Measurements from ENCODE around the gene PLCB1.
"Not testable (repeated sequence)": the region's sequence is repeated elsewhere in the genome, so short reads cannot be mapped to it uniquely, and the experiment has no call there.

PLCB1 gene

GRCh38 chr20:8844179-8844578 is 712.1 kb downstream of the PLCB1 start:
- TF ChIP-seq CTCF (conservative IDR thresholded peaks at IDR 0.05) (no peak), ZFX (IDR thresholded peaks at IDR 0.05) (no peak)
- no peak overlapping the region for H3K27ac ChIP-seq

GRCh38 chr20:8849990-8850389 is 717.9 kb downstream of the PLCB1 start:
- no peak overlapping the region for H3K27ac ChIP-seq
- no peak for TF ChIP-seq CTCF (conservative IDR thresholded peaks at IDR 0.05)
- TF ChIP-seq ZFX (IDR thresholded peaks at IDR 0.05) = no peak

GRCh38 chr20:8851446-8851845 is 719.4 kb downstream of the PLCB1 start:
- TF ChIP-seq ZFX (IDR thresholded peaks at IDR 0.05) (no peak), CTCF (conservative IDR thresholded peaks at IDR 0.05) (no peak)
- H3K27ac ChIP-seq = no peak overlapping the region

- not testable (repeated sequence) for H3K27ac ChIP-seq
These were observed 719.9 kb downstream of the PLCB1 start for GRCh38 chr20:8851919-8852318.

- H3K27ac ChIP-seq = not testable (repeated sequence)
These were observed 721.1 kb downstream of the PLCB1 start for GRCh38 chr20:8853211-8853610.

GRCh38 chr20:8853805-8854338 is 721.8 kb downstream of the PLCB1 start:
- H3K27ac ChIP-seq = no peak overlapping the region
- TF ChIP-seq CTCF (conservative IDR thresholded peaks at IDR 0.05) = peak; percentile 90
- TF ChIP-seq ZFX (IDR thresholded peaks at IDR 0.05) = no peak

- H3K27ac ChIP-seq = no peak overlapping the region
- TF ChIP-seq ZFX (IDR thresholded peaks at IDR 0.05) (no peak), CTCF (conservative IDR thresholded peaks at IDR 0.05) (no peak)
These were observed 722.5 kb downstream of the PLCB1 start for GRCh38 chr20:8854571-8854970.

- no peak overlapping the region for H3K27ac ChIP-seq
These were observed 723.2 kb downstream of the PLCB1 start for GRCh38 chr20:8855315-8855714.

More at GRCh38 chr20:8855315-8855714, 723.2 kb downstream of the PLCB1 start:
- TF ChIP-seq CTCF (conservative IDR thresholded peaks at IDR 0.05) (no peak), ZFX (IDR thresholded peaks at IDR 0.05) (no peak)
